NCI-H510A treated with DMSO at 0.1 percent for 48 hours (cell line): ENCODE data around the gene MOB3A.
"Not testable (repeated sequence)": the region's sequence is repeated elsewhere in the genome, so short reads cannot be mapped to it uniquely, and the experiment has no call there.

Experiments used
- DNase-seq: peaks from one replicate; lab custom pipeline; 2025; lab: John Stamatoyannopoulos, UW

Gene MOB3A

DNA sequence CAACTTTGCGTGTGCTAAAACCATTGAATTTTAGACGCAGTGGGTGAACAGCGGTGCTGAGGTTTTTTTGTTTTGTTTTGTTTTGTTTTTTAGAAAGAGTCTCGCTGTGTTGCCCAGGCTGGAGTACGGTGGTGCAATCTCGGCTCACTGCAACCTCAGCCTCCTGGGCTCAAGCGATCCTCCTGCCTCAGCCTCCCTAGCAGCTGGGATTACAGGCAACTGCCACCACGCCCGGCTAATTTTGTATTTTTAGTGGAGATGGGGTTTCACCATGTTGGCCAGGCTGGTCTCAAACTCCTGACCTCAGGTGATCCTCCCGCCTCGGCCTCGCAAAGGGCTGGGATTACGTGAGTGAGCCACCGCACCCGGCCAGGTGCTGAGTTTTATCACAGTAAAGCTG is 61.9 kb downstream of the MOB3A start:
- not testable (repeated sequence) for DNase-seq

DNA sequence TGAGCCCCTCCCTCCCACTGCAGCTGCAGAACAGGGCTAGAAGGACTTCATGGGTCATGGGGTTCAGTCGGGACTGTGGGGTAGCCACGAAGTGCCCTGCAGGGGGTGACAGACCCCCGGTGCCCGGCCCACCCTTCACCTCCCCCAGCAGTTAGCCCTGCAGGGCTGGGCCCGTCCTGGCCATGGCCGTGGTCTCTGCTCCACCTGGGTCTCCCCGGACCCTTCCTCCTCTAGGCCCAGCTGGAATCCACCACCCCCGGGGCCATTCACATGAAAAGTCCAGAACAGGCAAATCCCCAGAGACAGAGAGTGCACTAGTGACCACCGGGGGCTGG is 62.3 kb downstream of the MOB3A start:
- no peak for DNase-seq

DNA sequence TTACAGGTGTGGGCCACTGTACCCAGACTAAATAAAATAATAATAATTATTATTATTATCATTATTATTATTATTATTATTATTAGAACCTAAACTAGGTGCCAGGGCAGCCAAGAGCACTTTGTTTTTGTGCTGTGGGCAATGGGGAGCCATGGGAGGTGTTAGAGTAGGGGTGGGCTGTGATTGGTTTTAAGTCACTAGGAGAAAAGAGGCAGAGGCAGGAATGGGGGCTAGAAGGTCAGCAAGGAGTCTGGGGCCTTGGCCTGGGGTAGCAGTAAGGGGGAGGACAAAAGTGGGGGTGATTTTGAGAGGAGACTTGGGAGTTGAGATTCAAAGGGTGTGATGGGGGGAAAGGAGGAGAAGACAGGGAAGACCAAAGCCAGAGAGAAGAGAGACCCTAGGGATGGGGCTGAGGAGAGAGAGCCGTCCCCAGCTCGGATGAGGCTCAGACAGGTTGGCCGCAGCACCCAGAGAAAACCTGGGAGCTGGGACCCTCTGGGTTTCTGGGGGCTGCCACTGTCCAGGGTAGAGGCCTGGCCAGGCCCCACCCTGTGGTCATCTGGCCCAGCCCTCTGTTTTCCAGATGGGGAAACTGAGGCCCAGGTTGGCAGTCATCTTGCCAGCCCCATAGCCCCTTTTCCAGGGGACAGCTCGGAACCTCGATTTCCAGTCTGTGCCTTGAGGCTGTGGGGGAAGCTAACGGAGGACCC is 62.9 kb downstream of the MOB3A start:
- no peak for DNase-seq

DNA sequence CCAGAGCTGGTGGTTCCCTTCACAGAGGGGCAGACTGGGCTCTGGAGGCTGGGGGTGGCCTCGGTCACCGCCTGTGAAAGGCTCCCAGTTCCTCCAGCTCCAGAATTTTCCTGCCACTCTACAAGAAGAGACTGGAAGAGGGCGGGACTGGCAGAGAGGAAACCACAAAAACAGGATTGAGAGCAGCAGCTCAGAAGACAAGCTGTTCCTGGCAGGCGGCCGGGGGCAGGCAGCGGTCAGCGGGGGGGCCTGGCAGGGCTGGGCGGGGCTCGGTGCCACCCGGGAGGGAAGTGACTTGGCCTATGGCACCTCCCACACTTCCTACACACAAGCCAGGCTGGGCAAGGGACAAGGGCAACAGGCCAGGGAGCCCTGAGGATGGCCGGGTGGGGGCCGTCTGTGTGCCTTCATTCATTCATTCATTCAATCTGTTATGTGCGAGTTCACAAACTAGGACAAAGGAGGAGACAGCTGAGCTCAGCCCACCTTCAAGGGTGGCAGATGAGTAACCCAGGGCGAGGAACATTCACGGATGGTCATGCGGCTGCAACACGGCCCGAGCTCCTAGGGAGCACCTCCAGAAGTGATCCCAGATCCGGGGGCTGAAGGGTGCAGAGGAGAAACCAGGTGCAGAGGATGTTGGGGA is 63.7 kb downstream of the MOB3A start:
- peak; percentile 81 for DNase-seq

DNA sequence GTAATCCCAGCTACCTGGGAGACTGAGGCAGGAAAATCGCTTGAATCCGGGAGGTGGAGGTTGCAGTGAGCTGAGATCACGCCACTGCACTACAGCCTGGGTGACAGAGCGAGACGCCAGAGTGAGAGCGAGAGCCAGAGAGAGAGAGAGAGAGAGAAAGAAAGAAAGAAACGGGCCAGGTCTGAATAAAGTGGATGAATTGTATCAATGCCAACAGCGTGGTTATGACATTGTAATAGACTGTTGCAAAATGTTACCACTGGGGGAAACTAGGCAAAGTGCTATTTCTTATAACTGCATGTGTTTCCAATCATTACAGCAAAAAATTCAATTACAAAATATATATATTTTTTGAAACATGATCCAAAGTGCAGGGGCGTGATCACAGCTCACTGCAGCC is 68.8 kb downstream of the MOB3A start:
- no peak for DNase-seq

DNA sequence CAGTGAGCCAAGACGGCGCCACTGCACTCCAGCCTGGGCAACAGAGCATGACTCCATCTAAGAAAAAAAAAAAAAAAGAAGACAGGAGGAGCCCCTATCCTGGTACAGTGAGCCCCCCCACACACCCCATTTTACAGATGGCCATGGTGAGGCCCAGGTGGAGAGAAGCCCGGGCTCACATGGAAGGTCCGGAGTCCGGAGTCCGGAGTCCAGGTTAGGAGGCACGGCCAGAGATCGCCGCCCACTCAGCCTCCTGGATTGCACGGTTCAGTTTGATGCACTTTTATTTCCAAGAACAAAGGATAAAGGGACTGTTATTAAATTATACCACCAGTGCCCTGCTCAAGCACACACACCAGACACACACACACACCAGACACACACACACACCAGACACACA is 69.4 kb downstream of the MOB3A start:
- no peak for DNase-seq

DNA sequence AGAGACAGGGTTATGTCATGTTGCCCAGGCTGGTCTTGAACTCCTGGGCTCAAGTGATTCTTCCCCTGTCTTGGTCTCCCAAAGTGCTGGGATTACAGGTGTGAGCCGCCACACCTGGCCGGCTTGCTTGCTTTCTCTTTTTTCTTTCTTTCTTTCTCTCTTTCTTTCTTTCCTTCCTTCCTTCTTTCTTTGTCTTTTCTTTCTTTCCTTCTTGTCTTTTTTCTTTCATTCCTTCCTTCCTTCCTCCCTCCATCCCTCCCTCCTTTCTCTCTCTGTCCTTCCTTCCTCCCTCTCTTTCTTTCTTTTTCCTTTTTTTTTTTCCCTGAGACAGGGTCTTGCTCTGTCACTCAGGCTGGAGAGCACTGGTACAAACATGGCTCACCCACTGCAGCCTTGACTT is 73.8 kb downstream of the MOB3A start:
- no peak for DNase-seq

DNA sequence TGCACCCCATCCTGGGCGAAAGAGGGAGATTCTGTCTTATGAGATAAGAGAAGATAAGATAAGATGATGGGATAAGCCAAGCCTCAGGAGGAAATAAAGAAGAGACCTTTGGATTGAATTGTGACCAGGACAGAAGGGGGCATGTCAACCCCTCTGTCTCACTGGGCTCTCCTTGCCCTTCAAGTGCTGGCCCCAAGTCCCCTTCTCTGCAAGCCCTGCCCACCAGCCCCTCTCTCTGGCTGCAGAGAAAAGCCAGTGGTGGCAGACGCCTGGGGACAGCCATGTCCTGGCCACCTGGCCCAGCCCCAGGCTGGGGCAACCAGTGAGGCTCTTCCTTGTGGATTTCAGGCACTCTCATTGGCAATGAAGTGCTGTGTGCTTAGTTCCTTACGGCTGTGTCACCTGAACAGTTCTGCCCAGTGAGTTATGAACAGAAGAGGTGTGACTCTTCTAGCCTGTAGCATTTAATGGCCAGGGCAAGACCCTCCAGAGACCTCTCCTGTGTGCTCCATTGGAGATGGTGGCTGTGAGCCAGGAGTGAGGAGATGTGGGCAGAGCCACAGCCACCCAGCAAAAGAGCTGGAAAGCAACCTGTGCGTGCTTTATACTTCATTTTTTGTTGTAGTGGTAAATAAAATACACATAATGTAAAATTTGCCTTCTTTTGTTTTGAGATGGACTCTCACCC is 74.5 kb downstream of the MOB3A start:
- DNase-seq = no peak
